PC-9 (cell line): ENCODE measurements around the gene TBC1D22B.

Experiments
- CTCF ChIP-seq: fragments of 200-600 bp; sonication (generic); conservative IDR thresholded peaks from 2 replicates; pipeline ENCODE4 v1.6.1; 2017; ENCODE audit warnings: mixed run types, antibody characterized with exemption, mild to moderate bottlenecking, moderate library complexity
- EZH2 ChIP-seq: fragments of 200-600 bp; sonication (generic); IDR thresholded peaks from 2 replicates; pipeline ENCODE4 v1.8.0; 2017; ENCODE audit warnings: antibody characterized with exemption, low read depth

- no peak for TF ChIP-seq CTCF
- no peak for TF ChIP-seq EZH2
These were observed 34.6 kb upstream of the TBC1D22B start for GRCh38 chr6:37222992-37223391.
